Measurements from ENCODE around the gene SH3GL1.

- no peak for TF ChIP-seq CTCF (IDR thresholded peaks at IDR 0.05)
- TF ChIP-seq POLR2A (IDR thresholded peaks at IDR 0.05) = no peak
- TF ChIP-seq EP300 (IDR thresholded peaks at IDR 0.05) = no peak
- no peak for TF ChIP-seq POLR2AphosphoS5 (IDR thresholded peaks at IDR 0.05)
These were observed 40.7 kb downstream of the SH3GL1 start for GRCh38 chr19:4359627-4360000.

All from sigmoid colon (tissue), 4 donors.